Measurements from ENCODE around the gene SPEN. TPM values are rescaled to one million over a fixed set of nuclear protein-coding genes. Genes with fewer than 3 reads are reported as not detected.

Gene SPEN
- polyA plus RNA-seq, 1 experiment: 4.6 TPM

DNA sequence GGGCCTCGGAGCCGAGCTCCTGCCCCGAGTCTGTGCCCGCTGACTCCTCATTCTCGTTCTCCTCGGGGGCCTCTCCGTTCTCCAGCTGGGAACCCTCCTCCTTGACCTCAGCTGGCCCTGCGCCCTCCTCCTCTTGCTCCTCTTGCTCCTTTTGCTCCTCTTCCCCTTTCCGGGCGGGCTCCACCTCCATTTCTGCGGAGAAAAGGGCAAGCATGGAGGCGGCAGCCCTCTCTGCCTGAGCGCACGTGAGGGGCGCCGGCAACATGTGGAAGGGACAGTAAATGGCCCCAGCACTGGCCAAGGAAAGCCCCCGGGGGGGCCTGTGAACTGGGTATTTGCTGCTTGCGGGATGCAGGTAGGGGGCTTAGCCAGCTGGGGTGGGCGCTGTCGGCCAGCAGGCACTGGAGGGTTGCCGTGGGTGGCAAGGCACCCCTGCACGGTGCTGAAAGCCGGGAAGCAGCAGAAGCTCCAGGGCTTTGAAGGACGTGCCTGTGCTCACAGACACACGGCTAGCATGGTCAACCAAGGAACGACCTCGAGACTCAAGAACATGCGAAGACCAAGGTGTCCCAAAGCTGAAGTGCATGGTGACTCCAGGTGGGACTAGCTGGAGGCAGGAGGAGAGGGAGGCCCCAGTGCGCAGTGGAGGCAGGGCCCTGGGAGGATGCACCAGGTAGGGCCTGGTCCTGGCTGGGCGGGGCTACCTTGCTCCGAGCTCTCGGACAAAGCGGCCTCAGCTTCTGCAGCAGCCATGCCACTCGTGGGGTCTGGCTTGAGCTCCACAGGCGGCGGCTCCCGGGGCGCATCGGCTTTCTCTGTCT is 97.7 kb downstream of the SPEN start:
- no peak for DNase-seq (ENCODE audit: low read depth)
- ChIA-PET CTCF (no interaction called here), POLR2A (no interaction called here)
- TF ChIP-seq, protein P1, sequence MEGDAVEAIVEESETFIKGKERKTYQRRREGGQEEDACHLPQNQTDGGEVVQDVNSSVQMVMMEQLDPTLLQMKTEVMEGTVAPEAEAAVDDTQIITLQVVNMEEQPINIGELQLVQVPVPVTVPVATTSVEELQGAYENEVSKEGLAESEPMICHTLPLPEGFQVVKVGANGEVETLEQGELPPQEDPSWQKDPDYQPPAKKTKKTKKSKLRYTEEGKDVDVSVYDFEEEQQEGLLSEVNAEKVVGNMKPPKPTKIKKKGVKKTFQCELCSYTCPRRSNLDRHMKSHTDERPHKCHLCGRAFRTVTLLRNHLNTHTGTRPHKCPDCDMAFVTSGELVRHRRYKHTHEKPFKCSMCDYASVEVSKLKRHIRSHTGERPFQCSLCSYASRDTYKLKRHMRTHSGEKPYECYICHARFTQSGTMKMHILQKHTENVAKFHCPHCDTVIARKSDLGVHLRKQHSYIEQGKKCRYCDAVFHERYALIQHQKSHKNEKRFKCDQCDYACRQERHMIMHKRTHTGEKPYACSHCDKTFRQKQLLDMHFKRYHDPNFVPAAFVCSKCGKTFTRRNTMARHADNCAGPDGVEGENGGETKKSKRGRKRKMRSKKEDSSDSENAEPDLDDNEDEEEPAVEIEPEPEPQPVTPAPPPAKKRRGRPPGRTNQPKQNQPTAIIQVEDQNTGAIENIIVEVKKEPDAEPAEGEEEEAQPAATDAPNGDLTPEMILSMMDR (IDR thresholded peaks at IDR 0.05; ENCODE audit: insufficient read depth, low read depth, low read length): no peak
- Histone ChIP-seq H3K36me3 (ENCODE audit: control insufficient read depth, insufficient read depth, low read length) (peaks cover 42% of the 10 kb centered on the region), H3K27me3 (ENCODE audit: control insufficient read depth, insufficient read depth, low read length) (no peaks in the 10 kb centered on the region), H3K4me3 (ENCODE audit: low read depth, low read length) (no peak overlapping the region)

DNA sequence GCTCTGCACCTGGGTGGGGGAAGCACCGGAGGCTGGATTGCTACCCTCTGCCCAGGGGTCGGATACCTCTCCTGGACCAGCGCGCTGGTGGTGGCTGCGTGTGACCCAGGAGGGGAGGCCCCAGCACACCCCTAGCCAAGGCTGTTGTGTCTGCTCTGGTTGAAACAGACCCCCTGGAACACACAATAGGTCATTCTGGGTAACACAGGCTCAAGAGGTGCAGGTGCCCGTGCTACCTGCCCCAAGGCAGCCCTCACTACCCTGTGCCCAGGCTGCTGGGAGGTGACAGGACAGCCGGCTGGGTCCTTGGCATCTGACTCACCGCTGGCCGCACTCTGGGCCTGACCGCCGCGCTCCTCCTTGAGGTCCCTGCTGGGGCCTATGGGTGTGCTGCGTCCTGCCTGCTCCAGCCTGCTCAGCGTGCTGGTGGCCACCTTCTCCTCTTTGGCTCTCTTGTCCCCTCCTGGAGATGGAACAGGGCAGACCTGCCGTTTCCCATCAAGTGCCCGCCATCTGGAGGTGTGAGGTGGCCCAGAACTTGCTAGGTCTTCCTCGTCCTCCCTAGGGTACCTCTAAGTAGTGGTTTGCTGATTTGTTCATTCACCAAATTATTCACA is 98.4 kb downstream of the SPEN start:
- H3K36me3 ChIP-seq (ENCODE audit: control insufficient read depth, insufficient read depth, low read length): peaks cover 42% of the 10 kb centered on the region
- ChIA-PET POLR2A (no interaction called here), CTCF (no interaction called here)
- no peak for DNase-seq (ENCODE audit: low read depth)
- TF ChIP-seq, protein P1 (IDR thresholded peaks at IDR 0.05; ENCODE audit: insufficient read depth, low read depth, low read length): no peak
- H3K27me3 ChIP-seq (ENCODE audit: control insufficient read depth, insufficient read depth, low read length): no peaks in the 10 kb centered on the region
- no peak overlapping the region for H3K4me3 ChIP-seq (ENCODE audit: low read depth, low read length)

DNA sequence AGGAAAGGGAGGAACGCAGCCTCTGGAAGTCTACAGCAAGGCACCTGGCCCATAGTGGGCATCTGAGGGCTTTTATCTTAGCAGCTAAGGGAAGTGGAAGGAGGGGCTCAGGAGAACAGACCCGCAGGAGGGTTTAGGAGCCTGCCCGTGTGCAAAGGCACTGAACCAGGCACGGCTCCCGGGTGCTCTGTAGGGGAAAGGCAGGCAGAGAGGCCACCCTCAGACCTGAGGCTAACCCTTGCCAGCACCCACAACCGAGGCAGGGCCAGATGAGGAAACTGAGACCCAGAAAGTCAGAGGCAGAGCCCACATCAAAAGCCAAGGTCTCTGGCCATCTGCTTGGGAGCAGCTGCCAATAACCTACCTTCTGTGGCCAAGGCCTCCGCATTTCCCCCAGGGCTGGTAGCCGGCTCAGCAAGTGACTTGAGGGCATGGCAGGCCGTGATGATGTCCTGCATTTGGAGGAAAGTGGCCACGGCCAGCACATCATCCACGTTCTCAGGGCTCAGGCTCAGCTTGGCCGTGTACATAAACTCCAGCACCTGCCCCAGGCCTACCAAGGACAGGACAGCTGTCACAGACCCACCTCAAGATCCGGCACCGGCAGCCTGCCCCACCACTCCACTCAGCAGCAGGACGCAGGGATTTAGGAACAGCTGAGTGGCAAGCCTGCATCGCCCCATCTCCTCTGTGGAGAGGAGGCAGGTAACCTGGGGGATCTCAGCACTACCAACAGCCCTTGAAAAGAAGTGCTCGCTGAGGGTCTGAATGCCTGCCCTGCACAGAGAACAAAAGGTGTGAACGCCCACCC is 99.3 kb downstream of the SPEN start:
- H3K36me3 ChIP-seq (ENCODE audit: control insufficient read depth, insufficient read depth, low read length): peaks cover 35% of the 10 kb centered on the region

DNA sequence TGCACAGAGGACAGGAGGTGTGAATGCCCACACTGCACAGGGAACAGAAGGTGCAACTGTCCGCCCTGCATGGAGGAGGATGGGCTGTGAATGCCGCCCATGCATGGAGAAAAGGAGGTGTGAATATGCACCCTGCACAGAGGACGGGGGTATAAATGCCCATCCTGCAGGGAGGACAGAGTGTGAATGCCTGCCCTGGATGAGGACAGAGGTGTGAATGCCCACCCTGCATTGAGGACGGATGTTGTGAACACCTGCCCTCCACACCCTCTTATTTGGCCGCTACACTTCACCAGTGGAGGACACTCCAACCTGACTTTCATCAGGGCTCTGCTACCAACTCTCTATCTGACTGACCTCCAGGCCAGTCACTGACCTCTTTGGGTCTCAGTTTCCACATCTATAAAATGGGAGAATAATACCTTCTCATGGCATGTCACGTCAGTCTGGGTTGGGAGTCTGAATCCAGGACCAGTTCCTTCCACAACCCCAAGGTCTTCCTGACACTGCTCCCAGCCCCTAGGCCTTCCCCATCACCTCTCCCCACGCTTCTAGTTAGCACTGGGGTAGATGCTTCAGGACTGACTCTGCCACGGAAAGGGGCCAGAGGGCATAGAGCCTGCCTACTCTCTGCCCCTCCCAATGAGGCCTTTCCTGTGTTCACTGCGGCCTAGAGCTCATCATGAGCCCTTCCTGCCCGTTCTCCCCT is 100.0 kb downstream of the SPEN start:
- H3K27me3 ChIP-seq (ENCODE audit: control insufficient read depth, insufficient read depth, low read length): no peaks in the 10 kb centered on the region
- TF ChIP-seq, protein P1 (IDR thresholded peaks at IDR 0.05; ENCODE audit: insufficient read depth, low read depth, low read length): no peak
- CTCF ChIA-PET: no interaction called here
- POLR2A ChIA-PET: no interaction called here
- H3K4me3 ChIP-seq (ENCODE audit: low read depth, low read length): no peak overlapping the region
- DNase-seq (ENCODE audit: low read depth): no peak
- H3K36me3 ChIP-seq (ENCODE audit: control insufficient read depth, insufficient read depth, low read length): peaks cover 32% of the 10 kb centered on the region

More for the DNA sequence above, 99.3 kb downstream of the SPEN start:
- CTCF ChIA-PET: no interaction called here
- POLR2A ChIA-PET: no interaction called here
- H3K27me3 ChIP-seq (ENCODE audit: control insufficient read depth, insufficient read depth, low read length): no peaks in the 10 kb centered on the region
- DNase-seq (ENCODE audit: low read depth): no peak
- no peak overlapping the region for H3K4me3 ChIP-seq (ENCODE audit: low read depth, low read length)
- TF ChIP-seq, protein P1 (IDR thresholded peaks at IDR 0.05; ENCODE audit: insufficient read depth, low read depth, low read length): no peak
